GM21360 (cell line): ENCODE results near the gene THPO.

Source experiments
- ATAC-seq: cut with Tn5 transposase; IDR thresholded peaks from one replicate; pipeline ENCODE4 v1.9.1; 2021; ENCODE audit warnings: mild to moderate bottlenecking, moderate library complexity; ENCODE audit not compliant: unreplicated experiment

THPO gene

DNA sequence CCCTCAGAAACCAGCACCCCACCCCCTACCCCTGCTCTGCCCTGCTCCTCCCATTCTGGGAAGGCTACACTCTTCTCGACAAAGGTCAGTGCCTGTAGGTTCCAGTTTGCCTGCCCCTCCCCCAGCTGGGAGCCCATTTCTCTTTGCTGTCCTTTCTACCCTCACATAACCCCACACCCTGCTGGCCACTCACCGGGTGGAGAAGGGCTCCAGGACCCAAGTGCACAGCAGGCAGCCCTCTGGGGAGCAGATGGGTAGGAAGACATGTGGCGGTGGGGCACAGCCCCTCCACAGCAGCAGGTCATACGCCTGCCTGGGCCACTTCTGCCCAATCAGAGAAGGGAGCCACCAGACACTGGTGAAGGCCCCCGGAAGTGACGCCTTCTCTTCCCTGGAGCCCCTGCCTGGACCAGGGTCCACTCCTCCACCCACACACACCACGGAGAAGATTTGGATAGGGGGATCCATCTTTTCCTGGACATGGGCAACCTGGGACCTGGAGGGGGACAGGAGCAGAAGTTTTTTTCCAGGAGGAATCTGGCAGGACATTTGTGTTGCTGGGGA, at the start of gene THPO:
Gene THPO, minus strand, starts transcription at position 326 of the 564 bp plus-strand sequence. CDS start 1,948 bp downstream, outside the sequence.
- ATAC-seq: no peak

DNA sequence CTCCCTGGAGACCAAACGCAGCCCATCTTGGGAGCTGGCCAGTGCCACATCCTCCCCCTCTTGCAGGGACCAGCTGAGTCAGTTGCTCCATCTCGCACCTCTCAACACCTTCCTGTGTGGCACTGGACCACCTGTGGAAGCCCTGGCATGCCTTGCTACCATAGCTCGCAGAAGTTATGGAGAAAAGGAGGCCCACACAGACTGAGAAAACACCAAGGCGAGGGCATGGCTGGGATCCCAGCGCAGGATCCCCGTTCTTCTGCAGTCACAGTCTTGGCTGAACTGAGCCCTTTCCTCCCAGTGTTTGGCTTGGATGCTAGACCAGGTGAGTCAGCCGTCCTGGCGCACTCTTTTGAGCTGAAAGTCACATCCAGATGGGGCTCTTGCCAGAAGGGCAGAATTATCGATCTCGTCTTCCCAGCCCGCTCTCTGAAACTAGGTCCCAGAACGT, 48.7 kb upstream of the THPO start:
- ATAC-seq: no peak

DNA sequence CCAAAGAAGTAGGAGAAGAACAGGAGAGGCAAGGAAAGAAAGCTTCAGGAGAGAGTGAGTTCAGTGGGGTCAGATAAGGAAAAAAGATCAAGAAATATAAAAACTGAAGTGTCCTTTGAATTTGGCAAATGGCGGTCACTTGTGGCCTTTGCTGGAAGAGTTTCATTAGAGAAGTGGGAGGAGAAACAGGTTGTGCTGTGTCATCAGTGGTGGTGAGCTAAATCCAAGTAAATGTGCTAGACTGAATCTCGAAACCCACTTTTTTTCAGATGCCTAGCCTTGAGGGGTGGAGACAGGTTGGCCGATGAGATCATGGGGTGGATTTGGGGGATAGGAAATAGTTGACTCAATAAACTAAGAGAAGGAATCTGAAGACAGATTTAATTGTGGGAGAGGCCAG, 45.6 kb upstream of the THPO start:
- no peak for ATAC-seq

DNA sequence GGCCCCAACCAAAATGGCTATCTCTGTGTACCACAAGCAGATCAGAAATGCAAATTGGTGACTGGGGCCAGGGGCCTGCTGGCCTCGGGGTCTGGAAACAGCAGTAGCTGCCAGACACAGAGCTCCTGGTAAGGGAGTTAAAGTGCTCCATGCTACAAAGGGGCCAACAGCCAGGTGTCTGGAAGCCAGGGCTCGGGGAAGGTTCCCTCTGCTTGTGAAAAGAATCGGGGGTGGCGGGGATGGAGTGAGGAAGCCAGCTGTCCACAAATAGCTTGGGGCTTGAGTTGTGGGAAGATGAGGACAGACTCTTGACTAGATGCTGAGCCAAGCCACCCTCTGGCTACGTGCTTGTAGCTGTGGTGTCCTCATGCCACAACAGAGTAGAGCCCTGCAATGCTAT, 41.2 kb upstream of the THPO start:
- ATAC-seq: no peak

DNA sequence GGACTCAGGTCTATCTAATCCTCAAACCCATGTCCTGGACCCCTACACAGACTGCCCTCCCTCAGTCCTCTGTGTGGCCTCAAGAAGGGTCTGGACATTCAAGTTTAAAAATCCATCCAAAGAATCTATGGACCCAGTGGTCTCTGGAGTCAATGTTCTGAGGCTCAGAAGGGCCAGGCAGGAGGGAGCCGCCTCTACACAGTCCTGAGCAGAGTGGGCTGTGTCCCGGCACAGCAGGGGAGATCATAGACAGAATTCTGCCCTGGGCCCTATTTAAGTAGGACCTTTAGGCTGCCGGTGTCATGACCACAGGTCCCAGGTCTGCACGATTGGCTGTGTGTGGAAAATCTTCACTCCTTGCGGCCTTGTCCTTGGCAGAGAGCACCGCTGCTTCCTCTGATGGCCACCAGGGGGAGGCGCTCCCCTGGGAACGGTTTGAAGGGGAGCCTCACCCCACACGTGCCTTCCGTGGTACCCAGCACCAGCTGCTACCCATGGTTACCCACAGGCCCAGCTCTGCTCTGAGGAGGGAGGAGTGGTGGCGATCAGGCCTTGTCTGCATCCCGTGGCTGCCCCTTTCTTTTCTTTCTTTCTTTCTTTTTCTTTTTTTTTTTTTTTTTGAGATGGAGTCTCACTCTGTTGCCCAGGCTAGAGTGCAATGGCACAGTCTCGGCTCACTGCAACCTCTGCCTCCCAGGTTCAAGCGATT, 39.8 kb upstream of the THPO start:
- no peak for ATAC-seq

DNA sequence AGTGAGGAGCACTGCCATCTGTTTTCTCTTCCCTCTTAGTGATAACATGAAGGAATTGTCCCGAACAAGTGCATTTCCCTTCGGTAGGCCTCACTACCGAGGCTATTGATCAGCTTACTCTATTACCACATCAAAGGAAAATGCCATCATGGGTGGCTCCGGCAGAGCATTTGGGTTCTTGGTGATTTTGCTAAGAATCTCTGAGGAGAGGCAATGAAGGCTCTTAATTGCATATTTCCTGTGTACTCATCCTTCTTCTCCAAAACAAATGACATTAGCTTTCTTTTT, 37.1 kb upstream of the THPO start:
- no peak for ATAC-seq

DNA sequence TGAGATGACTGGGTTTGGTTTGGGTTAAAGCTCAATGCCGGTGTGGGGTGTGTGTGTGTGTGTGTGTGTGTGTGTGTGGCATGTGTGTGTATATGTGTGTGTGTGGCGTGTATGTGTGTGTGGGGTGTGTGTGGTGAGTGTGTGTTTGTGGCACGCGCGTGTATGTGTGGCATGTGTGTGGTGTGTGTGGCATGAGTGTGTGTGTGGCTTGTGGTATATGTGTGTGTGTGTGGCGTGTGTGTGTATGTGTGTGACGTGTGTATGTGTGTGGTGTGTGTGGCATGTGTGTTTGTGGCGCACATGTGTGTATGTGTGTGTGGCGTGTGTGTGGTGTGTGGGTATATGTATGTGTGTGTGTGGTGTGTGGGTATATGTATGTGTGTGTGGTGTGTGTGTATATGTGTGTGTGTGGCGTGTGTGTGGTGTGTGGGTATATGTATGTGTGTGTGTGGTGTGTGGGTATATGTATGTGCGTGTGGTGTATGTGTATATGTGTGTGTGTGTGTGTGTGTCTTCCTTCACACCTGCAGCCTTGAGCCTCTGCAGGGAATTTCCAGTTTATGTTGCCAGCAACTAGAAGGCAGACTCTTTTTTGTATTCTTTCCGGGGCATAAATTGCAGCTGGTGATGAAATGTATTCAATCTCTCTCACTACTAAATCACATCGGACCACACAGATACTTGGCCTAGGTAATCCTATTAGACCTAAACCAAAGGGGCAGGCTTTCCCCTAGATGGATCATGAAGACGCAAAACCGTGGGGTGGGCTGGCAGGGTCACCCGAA, 36.6 kb upstream of the THPO start:
- no peak for ATAC-seq

DNA sequence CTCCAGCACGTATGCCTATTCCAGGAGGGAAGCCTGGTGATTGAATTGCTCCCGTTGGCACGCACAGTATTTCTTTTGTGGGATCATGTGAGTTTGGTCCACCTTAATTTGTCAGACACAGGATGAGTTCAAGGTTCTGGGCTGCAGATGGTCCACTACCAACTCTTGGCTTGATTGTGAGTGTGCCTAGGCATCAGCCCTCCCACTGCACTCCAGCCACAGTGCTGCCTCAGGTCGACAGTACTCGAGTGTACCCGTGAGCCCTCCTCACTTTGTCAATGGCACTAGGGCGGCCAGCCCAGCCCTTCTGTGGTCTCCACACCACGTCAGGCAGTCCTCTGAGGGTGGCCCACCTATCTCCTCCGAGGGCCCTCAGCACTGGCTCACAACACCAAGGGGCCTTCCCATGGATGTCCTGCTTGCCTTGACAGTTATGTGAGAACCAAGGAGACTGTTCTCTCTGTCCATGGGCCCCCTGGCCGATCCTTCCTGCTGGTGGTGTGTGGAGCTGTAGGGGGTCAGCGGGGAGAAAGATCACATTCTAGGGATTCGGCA, 32.0 kb upstream of the THPO start:
- no peak for ATAC-seq

DNA sequence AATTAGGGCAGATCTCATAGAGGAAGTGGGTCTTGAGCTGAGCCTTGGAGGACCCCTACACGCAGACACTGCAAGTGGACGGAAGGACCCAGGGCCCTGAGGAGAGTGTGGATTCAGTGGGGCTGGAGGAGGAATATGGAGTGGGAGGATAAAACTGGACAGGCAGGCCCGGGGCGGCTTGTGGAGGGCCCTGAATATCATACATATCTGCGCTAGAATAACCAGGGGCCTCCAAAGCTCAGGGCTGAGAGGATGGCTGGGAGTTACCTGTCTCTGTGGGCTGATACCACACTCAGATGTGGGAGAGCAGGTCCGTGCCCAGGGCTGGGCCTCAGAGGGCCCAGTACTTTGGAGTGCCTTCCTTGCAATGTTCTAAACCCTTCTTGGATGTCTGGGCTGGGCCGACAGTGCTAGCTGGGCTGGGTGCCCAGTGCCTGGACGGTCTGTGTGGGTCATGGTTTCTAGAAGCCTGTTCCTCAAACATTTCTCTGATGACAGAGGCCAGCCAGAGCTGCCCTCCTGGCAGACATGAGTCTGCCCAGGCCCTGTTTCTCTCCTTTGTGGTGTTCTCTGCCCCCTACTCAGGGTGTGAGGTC, 31.4 kb upstream of the THPO start:
- no peak for ATAC-seq

DNA sequence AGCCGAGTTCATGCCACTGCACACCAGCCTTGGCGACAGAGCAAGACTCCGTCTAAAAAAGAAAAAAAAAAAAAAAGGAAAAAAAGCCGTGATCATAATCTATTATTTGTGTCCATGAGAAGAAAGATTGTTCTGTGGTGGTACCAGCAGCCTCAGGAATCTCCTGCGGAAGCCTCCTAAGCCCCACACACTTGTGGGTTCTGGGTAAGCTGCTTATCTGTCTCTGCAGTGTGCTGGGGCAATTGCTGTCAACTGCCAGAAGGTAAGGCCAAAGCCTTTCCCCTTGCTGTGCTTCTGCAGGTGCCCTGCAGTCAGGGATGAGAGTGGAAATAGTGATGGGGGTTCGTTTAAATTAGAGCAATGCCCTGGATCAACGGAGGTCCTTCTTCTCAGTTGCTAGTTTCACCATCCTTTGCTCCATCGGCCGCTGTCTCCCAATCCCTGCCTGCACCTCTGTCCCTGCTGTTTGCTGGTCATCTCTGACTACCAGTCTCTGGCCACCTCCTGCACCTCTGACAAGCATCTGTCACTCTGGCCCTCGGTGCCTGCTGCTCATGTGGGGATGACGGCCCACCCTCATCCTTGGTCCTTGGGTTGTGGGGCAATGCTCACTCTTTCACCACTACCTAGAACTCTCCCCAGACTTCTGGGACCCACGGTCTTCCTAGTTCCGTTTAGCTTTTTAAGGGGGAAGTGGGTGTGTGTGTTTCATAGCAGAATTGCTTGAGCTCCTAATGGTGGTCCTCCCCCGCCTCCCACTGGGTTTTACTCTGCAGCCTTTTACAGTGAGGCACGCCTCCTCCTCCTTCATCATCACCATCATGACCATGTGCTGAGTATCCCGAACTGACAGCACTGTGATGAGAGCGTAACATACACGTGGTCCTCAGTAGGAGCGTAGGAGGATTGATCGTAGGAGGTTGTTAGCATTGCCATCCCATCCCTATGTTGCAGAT, 27.3 kb upstream of the THPO start:
- no peak for ATAC-seq

DNA sequence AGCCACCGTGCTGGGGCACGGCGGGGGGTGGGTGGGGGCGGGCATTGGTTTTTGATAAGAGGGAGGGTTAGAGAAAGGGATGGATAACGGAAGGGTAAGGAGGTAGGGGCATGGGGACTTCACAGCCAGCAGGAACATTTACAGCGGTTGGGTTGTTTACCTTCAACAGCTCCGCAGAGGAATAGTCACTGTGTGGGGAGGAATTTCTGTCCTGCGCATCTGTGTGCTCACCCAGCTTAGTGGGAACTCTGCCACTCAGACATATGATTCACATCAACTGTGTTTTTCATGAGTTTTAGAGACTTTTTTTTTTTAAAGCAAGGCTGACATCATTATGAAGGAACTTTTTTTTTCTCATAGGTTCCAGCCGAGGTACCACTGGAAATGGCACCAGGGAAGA, 21.4 kb upstream of the THPO start:
- no peak for ATAC-seq

DNA sequence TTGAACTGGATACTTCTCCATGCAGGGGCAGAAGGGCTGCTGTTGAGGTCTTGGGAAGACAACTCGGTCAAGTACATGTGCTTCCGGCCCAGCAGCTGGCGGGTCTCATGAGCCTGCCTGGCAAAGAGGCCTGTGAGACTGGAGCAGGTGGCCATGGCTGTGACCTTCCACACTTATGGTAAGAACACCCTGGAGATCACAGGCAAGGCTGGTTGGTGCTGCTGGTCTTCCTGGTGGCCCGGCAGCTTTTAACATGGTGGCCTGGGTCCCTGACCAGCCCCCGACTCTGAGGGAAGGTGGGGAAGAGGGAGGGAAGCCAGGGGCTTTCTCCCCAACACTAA, 17.3 kb upstream of the THPO start:
- no peak for ATAC-seq

DNA sequence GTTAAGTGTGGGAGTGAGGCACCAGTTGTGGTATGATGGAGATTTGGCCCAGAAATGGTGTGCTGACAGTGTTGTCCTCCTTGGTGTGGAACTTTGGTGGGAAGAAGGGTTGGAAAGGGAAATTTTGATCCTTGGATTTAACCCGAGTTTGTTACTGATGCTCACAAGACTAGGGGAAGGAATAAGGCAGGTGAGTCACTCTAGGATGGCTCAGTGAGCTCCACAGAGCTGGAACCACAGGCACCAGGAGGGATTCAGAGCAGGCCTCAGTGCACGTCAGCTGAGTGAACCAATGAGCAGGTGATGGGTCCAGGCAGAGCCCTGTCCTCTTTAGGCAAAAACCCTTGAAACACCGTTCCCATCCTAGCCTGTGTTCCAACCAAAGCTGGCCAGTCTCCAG, 13.3 kb upstream of the THPO start:
- ATAC-seq: no peak

DNA sequence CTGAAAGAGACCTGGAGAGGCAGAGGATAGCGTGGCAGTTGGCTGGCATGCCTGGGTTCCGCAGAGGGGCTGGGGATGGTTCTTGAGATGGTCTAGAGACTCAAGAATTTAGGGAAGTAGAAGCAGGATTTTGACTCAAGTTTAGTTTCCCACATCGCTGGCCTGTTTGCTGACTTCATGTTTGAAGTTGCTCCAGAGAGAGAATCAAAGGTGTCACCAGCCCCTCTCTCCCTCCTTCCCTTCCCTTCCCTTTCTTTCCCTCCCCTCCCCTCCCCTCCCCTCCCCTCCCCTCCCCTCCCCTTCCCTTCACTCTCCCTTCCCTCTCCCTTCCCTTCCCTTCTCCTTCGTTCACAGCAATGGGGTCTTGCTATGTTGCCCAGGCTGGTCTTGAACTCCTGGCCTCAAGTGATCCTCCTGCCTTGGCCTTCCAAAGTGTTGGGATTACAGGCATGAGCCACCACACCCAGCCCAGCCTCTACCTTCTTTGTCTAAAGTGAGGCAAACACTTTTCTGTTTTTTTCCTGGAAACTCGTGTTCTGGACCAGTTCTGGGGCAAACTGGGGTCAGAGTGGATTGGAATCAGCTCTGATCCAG, 12.0 kb upstream of the THPO start:
- ATAC-seq: no peak

DNA sequence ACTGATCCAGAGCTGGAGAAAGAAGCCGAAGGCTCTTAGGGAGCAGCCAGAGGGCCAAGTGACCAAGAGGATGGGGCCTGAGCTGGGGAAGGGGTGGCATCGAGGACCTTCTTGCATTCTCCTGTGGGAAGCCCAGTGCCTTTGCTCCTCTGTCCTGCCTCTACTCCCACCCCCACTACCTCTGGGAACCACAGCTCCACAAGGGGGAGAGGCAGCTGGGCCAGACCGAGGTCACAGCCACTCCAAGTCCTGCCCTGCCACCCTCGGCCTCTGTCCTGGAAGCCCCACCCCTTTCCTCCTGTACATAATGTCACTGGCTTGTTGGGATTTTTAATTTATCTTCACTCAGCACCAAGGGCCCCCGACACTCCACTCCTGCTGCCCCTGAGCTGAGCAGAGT, 11.4 kb upstream of the THPO start:
- no peak for ATAC-seq

DNA sequence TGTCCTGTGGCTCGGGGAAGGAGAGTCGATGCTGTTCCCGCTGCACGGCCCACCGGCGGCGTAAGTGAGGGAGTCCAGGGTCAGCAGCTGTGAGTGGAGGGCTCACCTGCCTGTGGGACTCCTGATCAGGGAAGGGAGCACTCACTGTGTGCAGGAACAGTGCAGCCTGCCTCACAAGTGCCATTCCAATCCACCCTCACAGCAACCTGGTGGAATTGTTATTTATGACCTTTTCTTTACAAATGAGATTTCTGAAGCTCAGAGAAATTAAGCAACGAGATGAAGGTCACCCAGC, 10.9 kb upstream of the THPO start:
- no peak for ATAC-seq

DNA sequence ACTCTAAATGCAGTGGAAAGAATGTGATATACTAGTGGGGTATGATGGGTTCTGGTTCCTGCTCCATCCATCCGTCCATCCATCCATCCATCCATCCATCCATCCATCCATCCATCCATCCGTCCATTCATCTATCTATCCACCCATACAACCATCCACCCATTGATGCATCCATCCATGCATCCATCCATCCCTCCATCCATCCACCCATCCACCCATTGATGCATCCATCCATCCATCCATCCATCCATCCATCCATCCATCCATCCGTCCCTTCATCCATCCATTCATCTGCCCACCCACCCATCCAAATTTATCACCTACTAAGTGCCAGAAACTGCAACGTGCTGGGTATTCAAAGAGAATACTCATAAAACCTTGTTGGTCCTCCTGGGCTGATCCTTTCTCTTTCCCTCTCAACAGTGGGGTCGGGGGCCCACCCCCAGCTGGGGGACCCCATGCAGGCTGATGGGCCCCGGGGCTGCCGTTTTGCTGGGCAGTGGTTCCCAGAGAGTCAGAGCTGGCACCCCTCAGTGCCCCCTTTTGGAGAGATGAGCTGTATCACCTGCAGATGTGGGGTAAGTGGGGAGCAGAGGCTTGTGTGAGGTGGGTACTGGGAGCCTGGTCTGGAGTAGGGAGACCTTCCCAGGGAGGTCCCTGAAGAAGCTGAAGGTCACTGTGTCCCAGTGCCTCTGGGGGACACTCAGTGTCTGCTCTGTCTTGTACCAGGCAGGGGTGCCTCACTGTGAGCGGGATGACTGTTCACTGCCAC, 10.3 kb upstream of the THPO start:
- no peak for ATAC-seq

DNA sequence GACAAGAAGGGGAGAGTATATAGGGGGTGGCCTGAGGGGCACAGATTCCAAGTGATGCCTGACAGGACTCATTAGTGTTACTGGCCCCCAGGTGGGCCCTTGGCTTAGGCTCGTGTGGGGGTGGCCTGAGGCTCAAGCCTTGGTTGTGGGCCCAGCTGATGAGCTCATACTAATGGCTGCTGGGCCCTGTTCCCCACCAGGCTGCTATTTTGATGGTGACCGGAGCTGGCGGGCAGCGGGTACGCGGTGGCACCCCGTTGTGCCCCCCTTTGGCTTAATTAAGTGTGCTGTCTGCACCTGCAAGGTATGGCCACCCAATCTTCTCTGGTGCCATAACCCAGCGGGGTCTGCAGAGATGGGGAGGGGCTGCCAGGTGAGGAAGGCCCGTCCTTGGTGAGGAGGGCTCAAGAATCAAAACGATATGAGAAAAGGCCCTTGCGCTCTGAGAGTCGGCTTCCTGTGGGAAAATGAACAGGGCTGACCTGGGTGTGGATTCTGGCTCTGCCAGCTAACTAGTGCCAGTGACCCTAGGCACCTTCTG, 9.2 kb upstream of the THPO start:
- ATAC-seq: no peak

DNA sequence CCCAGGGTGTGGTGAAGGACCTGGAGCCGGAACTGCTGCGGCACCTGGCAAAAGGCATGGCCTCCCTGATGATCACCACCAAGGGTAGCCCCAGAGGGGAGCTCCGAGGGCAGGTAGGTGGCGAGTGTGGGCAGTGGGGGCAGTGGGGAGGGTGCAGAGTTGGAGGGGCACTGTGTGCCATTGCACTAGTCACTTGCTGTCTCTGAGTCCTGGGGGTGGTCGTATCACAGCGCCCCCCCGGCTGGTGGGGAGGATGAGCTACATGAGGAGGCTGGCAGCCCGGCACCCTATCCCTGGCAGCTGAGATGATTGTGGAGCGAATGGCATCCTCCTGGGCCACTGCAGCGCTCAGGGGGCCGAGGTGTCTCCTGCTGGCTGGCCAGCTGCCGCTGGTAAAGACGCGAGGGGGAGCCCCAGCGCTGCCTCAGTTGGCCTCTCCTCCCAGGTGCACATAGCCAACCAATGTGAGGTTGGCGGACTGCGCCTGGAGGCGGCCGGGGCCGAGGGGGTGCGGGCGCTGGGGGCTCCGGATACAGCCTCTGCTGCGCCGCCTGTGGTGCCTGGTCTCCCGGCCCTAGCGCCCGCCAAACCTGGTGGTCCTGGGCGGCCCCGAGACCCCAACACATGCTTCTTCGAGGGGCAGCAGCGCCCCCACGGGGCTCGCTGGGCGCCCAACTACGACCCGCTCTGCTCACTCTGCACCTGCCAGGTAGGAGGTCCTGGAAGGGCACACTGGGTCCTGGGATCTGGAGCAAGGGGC, 8.2 kb upstream of the THPO start:
- no peak for ATAC-seq
